Measurements from ENCODE around the gene DOCK9. TPM values are rescaled to one million over a fixed set of nuclear protein-coding genes. Genes with fewer than 3 reads are reported as not detected.

Gene DOCK9
- polyA plus RNA-seq, 3 donors: 0.01 TPM; not detected in 2

- Histone ChIP-seq H3K4me2 (replicated peaks; ENCODE audit: extremely low read depth, low read length, poor library complexity, severe bottlenecking) (no peak overlapping the region), H3K79me2 (ENCODE audit: insufficient read depth, low read length) (no peaks in the 10 kb centered on the region), H3K36me3 (replicated peaks in 1 of 2; ENCODE audit: control insufficient read depth in 1 of 2, insufficient read depth in 2 of 2, low read length in 2 of 2) (no peaks in the 10 kb centered on the region), H3K4me1 (ENCODE audit: control insufficient read depth in 1 of 2, insufficient read depth in 2 of 2, low read length in 2 of 2) (no peaks in the 10 kb centered on the region), H3K27me3 (ENCODE audit: control insufficient read depth in 2 of 2, insufficient read depth in 2 of 2, low read length in 2 of 2) (peaks cover 0 to 10% of the 10 kb centered on the region in 2 donors), H3K4me3 (replicated peaks in 1 of 3; ENCODE audit: low read depth in 2 of 3, low read length in 3 of 3) (no peak overlapping the region), H3K27ac (ENCODE audit: low read depth in 1 of 2, low read length in 2 of 2) (no peak overlapping the region), H4K20me1 (ENCODE audit: insufficient read depth, low read length) (no peaks in the 10 kb centered on the region), H3K9ac (ENCODE audit: insufficient read depth, low read length, poor library complexity, severe bottlenecking) (no peak overlapping the region), H2AFZ (ENCODE audit: insufficient read depth, low read depth, low read length, poor library complexity, severe bottlenecking) (no peak overlapping the region), H3K9me3 (replicated peaks in 1 of 2; ENCODE audit: control insufficient read depth in 1 of 2, insufficient read depth in 1 of 2, low read length in 2 of 2) (no peaks in the 10 kb centered on the region)
- Mint-ChIP-seq H3K4me1 (no peaks in the 10 kb centered on the region), H3K27me3 (ENCODE audit: low read depth in 3 of 3) (peaks cover 16 to 29% (median 24%) of the 10 kb centered on the region in 3 donors), H3K9me3 (peaks cover 0 to 5% (median 0%) of the 10 kb centered on the region in 7 donors), H3K27ac (no peak overlapping the region), H3K36me3 (no peaks in the 10 kb centered on the region), H3K4me3 (no peak overlapping the region)
- intact Hi-C loops (cut with micrococcal nuclease): no loop called here
- no peak for TF ChIP-seq CTCF (IDR thresholded peaks at IDR 0.05)
- no CpG with 5 or more reads among the region's 4 CpGs for WGBS (ENCODE audit: insufficient coverage)
- no peak for DNase-seq
Measured at GRCh38 chr13:98989469-98990235, 11.8 kb upstream of the DOCK9 start.

- H3K9me3 Mint-ChIP-seq: peaks cover 0 to 5% (median 0%) of the 10 kb centered on the region in 7 donors
- no peak overlapping the region for H3K27ac Mint-ChIP-seq
- H2AFZ ChIP-seq (ENCODE audit: insufficient read depth, low read depth, low read length, poor library complexity, severe bottlenecking): no peak overlapping the region
- H3K79me2 ChIP-seq (ENCODE audit: insufficient read depth, low read length): no peaks in the 10 kb centered on the region
- no peaks in the 10 kb centered on the region for H3K36me3 Mint-ChIP-seq
- TF ChIP-seq CTCF (IDR thresholded peaks at IDR 0.05): no peak
- no peak overlapping the region for H3K9ac ChIP-seq (ENCODE audit: insufficient read depth, low read length, poor library complexity, severe bottlenecking)
- no peak overlapping the region for H3K4me2 ChIP-seq (replicated peaks; ENCODE audit: extremely low read depth, low read length, poor library complexity, severe bottlenecking)
- H3K4me3 ChIP-seq (replicated peaks in 1 of 3; ENCODE audit: low read depth in 2 of 3, low read length in 3 of 3): no peak overlapping the region
- H3K9me3 ChIP-seq (replicated peaks in 1 of 2; ENCODE audit: control insufficient read depth in 1 of 2, insufficient read depth in 1 of 2, low read length in 2 of 2): no peaks in the 10 kb centered on the region
- H3K4me1 Mint-ChIP-seq: no peaks in the 10 kb centered on the region
- H3K27me3 Mint-ChIP-seq (ENCODE audit: low read depth in 3 of 3): peaks cover 17 to 31% (median 26%) of the 10 kb centered on the region in 3 donors
- peaks cover 0 to 10% of the 10 kb centered on the region in 2 donors for H3K27me3 ChIP-seq (ENCODE audit: control insufficient read depth in 2 of 2, insufficient read depth in 2 of 2, low read length in 2 of 2)
- no peaks in the 10 kb centered on the region for H3K36me3 ChIP-seq (replicated peaks in 1 of 2; ENCODE audit: control insufficient read depth in 1 of 2, insufficient read depth in 2 of 2, low read length in 2 of 2)
- intact Hi-C loops (cut with micrococcal nuclease): no loop called here
- H3K4me1 ChIP-seq (ENCODE audit: control insufficient read depth in 1 of 2, insufficient read depth in 2 of 2, low read length in 2 of 2): no peaks in the 10 kb centered on the region
- H4K20me1 ChIP-seq (ENCODE audit: insufficient read depth, low read length): no peaks in the 10 kb centered on the region
- 89% methylated on average over 6 of the region's 6 CpGs for WGBS (ENCODE audit: insufficient coverage)
- no peak overlapping the region for H3K27ac ChIP-seq (ENCODE audit: low read depth in 1 of 2, low read length in 2 of 2)
- H3K4me3 Mint-ChIP-seq: no peak overlapping the region
- no peak for DNase-seq
Measured at GRCh38 chr13:98988780-98989179, 10.9 kb upstream of the DOCK9 start.

Measured in CD14-positive monocyte (primary cell).